GM21381 (cell line): Measurements from ENCODE around the gene GK2.

ENCODE experiments used
- ATAC-seq: cut with Tn5 transposase; IDR thresholded peaks from one replicate; pipeline ENCODE4 v1.9.1; 2021; ENCODE audit warnings: mild to moderate bottlenecking, moderate library complexity; ENCODE audit not compliant: unreplicated experiment

GK2 gene

DNA sequence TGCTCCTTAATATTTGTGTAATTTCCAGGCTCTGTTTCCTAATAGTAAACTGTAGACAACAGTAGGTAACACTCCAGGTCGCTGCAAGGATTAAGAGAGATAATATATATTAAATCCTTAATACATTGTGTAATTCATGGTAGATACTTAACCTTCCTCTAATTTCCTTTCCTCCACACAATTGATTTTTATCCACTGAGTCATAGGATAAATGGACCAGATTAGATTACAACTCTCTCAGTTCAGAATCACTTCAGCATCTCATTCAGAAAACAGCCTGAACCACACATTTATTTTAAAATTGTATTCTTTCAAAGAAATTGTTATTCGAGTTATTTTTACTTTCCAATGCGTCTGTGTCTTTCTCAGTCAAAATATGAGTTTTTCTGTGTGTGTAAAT, 17.1 kb downstream of the GK2 start:
- no peak for ATAC-seq

DNA sequence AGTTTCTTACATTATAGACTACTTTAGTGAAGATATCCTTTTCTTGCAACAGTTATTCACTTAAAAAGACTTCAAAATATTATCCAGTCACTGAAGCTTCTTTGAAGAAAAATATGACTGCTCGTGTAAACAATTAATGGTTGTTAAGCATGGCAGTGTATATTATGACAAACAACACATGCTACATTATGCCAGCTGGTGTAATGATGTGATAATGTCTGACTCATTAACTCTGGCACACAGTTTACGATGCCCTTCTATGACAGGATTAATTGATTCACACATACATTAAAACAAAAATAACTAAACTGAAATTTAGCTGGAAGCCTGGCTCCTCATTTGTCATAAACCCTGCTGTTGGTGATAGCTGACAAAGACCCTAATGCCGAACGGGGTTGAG, 22.4 kb downstream of the GK2 start:
- no peak for ATAC-seq

DNA sequence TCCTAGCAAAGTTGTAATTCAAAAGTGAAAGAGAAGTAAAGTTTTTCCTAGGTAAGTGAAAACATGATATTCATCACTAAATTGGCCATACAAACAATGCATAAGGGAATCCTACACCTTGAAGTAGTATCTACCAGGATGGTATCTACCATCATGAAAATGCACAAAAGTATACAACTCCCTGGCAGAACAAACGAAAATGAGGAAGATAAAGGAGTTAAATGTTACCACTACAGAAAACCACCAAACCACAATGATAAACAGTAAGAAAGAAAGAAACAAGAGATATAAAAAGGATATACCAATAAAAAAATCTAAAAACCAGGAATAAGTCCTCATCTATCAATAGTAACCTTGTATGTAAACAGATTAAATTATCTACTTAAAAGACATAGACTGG, 26.9 kb downstream of the GK2 start:
- no peak for ATAC-seq

DNA sequence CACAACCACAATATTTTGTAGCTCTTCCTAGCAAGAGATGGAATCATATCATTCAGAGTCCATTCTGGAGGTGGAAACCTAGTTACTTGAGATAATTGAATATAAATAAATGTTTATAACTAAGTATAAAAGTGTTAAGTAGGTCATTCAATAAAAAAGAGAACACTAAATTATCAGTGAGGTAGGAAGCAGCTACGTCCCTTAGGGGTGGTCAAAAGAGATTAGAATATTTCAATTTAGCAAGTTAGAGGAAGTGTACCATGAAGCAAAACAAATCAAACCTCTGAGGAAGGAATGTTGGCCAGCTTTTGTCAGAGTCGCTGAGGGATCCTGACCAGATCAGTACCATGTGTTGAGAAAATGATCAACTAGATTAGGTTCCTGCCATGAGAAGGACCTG, 38.0 kb downstream of the GK2 start:
- ATAC-seq, result no peak

DNA sequence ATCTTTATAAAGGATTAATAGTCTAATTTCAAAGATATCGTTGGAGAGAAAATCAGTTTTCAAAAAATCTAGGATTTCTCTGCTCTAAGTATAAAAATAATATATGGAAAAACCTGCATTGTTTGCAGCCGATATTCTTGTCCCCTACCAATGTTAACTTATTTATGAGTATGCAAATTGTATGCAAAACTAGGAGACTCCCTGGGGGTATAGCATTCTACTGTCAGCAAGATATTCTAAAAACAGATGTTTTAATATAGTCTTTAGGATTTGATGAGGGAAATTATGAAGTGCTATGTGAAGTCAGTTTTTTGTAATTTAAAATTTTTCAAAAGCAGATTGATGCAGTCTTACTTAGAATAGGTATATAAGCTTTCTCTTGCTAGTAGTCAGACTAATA, 40.9 kb downstream of the GK2 start:
- no peak for ATAC-seq

DNA sequence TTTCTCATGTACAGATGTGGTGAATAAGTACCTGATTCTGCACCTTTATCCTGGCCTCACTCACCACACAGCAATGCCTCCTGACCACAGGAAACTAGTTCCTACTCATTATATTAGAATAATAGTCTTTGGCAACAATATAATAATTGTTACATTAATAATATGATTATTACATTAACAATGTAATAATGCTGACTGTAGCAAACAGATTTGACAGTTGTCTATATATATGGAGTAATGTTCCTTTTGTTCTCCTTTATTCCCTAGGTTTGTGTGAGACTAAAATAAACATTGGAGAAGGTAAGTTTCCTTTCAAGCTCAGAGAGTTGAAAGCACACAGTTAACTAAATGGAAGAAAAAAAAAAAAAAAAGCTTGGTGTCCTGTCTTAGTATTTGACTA, 41.6 kb downstream of the GK2 start:
- ATAC-seq, result no peak

DNA sequence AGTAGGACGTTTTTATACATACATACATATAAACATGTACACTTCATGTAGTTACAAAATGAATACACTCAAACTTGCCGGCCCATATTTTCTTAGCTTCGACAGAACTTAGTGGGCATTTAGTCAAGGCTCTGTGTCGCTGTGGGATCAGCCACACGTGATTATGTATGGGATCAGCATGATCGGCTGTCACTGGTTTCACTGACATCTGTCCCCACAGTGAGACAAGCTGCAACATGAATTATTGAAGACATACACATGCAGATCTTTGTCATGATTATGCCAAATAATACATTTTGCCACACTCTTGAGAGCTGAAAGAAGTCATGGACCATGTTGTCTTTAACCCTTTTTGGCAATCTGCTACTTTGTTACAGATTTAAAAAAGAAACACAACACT, 44.0 kb downstream of the GK2 start:
- no peak for ATAC-seq

DNA sequence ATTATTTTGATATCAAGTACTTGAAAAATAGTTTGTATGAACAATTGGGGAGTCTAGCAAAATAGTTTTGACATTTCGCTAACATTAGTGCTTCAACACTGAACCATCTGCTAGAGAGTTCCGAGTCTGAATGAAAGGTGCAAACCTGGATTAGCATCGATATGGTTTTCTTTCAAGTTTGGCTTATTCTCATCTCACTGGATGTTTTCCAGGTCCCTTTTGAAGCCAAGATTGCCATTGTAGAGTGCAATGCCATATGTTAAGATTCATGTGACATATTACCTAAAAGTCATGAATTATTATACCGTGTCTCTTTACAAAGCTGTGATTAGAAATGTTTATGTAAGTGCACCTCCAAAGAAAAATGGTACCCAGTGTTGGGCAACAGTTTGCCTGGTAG, 45.4 kb downstream of the GK2 start:
- ATAC-seq, result no peak

DNA sequence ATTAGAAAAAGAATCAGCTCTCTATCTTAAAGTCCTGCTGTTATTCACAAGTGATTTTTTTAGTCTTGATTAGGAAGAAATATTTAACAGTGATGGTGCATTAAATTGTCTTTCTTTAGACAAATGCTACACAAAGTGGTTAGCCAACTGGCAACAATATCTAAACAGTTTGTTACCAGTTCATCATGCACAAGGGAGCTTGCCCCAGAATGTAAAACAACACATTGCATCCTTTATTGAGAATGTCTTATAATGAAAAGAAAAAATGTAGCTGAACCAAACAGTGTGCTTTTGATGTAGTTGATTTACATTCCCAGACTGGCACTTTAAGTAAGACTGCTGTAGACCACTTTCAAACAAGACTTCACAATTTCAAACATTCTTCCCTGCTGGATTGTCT, 48.0 kb downstream of the GK2 start:
- no peak for ATAC-seq

DNA sequence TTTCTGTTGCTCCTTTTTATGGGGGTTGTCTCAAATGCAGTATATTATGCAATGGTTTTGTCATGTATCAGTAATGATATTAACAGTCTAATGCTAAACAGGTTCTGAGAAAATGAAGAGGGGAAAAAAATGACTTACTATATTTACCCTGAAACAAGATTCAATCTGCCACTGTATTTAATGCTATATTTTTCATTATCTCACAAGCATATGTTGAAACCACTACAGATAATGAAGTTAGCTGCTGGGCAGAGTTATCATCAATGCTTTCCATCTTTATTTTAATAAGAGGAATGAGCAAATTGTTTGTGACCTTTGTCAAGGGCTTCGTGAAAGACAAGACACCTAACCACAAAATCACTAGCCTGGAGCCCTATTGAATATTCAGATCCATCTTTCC, 49.6 kb downstream of the GK2 start:
- ATAC-seq, result no peak

DNA sequence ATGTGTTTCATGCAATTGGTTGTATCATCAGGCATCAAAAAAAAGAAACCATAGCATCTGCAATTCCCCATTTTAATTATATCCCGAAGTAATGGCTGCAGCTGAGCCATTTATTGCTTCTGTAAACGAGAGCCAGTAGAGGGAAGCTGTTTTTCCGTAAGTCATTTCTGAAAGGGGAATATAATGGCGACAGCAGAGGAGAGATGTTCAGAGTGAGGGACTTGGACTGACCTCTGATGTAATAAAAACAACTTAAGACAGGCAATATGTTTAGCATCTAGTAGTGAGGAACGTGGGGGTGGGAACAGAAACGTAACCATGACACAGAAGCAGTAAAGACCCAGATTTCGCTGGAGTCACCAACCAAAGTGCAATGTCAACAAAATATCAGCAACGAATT, 50.7 kb downstream of the GK2 start:
- ATAC-seq, result no peak
